Endodermal cell (in vitro differentiated cells): ENCODE results near the gene LRMDA. TPM values are rescaled to one million over a fixed set of nuclear protein-coding genes. Genes with fewer than 3 reads are reported as not detected.

ENCODE experiments used
- DNase-seq: peaks from one replicate; pipeline ENCODE4 v3.0.0-alpha.2; 2017
- H3K27ac ChIP-seq: 2 replicates; pipeline ENCODE4 v1.5.1; 2013; ENCODE audit warnings: mild to moderate bottlenecking, low read depth, low read length, moderate library complexity
- H3K27me3 ChIP-seq: 2 replicates; pipeline ENCODE4 v1.6.1; 2013; ENCODE audit warnings: mild to moderate bottlenecking, low read length, moderate library complexity; ENCODE audit not compliant: insufficient read depth, control insufficient read depth, poor library complexity, severe bottlenecking
- H3K36me3 ChIP-seq: 2 replicates; pipeline ENCODE4 v1.7.0; 2013; ENCODE audit warnings: mild to moderate bottlenecking, low read length, moderate library complexity; ENCODE audit not compliant: control insufficient read depth, insufficient read depth
- H3K4me1 ChIP-seq: one replicate; pipeline ENCODE4 v1.7.0; 2013; ENCODE audit warnings: low read length; ENCODE audit not compliant: control insufficient read depth, insufficient read depth
- H3K4me3 ChIP-seq: 2 replicates; pipeline ENCODE4 v1.5.1; 2013; ENCODE audit warnings: mild to moderate bottlenecking, low read length, moderate library complexity
- H3K9ac ChIP-seq: 2 replicates; pipeline ENCODE4 v1.6.1; 2013; ENCODE audit warnings: mild to moderate bottlenecking, low read length, moderate library complexity; ENCODE audit not compliant: poor library complexity, severe bottlenecking; ENCODE audit errors: extremely low read depth
- H3K9me3 ChIP-seq: 2 replicates; pipeline ENCODE4 v1.6.1; 2013; ENCODE audit warnings: mild to moderate bottlenecking, low read length, moderate library complexity; ENCODE audit not compliant: control insufficient read depth
- H3K27ac Mint-ChIP-seq: 2 replicates; pipeline ENCODE4 v1.8.0; 2020; ENCODE audit warnings: mixed read lengths
- H3K27me3 Mint-ChIP-seq: 2 replicates; pipeline ENCODE4 v1.8.0; 2021; ENCODE audit warnings: mild to moderate bottlenecking, mixed read lengths; ENCODE audit not compliant: insufficient read depth
- H3K36me3 Mint-ChIP-seq: 2 replicates; pipeline ENCODE4 v1.8.0; 2020; ENCODE audit warnings: low read depth, mixed read lengths
- H3K4me1 Mint-ChIP-seq: 2 replicates; pipeline ENCODE4 v1.8.0; 2020; ENCODE audit warnings: mixed read lengths
- H3K4me3 Mint-ChIP-seq: 2 replicates; pipeline ENCODE4 v1.8.0; 2020; ENCODE audit warnings: mild to moderate bottlenecking, moderate library complexity, mixed read lengths
- H3K9me3 Mint-ChIP-seq: 2 replicates; pipeline ENCODE4 v1.8.0; 2020; ENCODE audit warnings: mild to moderate bottlenecking, mixed read lengths
- WGBS, 2 experiments: methylation state at CpG; one replicate each; pipeline versions ENCODE4 v1.1.5 to v1.1.7; 2013; ENCODE audit warnings: missing lambda C conversion rate in 2 of 2, mixed read lengths in 1 of 2; ENCODE audit not compliant: insufficient coverage in 1 of 2, insufficient read length in 1 of 2; 5-methylcytosine and 5-hydroxymethylcytosine counted together
- total RNA-seq, 2 donors: library from RNA; stranded (reverse); fragmentation: NEBNext Ultra II Directional in 1 of 2; extraction: Animal tissue kit (Norgen Biotek cat#: 25700) in 1 of 2; gene quantifications; 2 replicates in 1 of 2; 3 replicates in 1 of 2; pipeline ENCODE4 v1.2.1, GENCODE V29; 2021
- TF ChIP-seq, protein P1 (sequence below): fragments of 200-600 bp; sonication (generic); conservative IDR thresholded peaks from 2 replicates; pipeline ENCODE4 v1.5.0; 2021; ENCODE audit warnings: antibody characterized with exemption, mild to moderate bottlenecking

The LRMDA gene
- total RNA-seq, 2 donors from 2014 or later: 1.7 to 5.1 TPM

DNA sequence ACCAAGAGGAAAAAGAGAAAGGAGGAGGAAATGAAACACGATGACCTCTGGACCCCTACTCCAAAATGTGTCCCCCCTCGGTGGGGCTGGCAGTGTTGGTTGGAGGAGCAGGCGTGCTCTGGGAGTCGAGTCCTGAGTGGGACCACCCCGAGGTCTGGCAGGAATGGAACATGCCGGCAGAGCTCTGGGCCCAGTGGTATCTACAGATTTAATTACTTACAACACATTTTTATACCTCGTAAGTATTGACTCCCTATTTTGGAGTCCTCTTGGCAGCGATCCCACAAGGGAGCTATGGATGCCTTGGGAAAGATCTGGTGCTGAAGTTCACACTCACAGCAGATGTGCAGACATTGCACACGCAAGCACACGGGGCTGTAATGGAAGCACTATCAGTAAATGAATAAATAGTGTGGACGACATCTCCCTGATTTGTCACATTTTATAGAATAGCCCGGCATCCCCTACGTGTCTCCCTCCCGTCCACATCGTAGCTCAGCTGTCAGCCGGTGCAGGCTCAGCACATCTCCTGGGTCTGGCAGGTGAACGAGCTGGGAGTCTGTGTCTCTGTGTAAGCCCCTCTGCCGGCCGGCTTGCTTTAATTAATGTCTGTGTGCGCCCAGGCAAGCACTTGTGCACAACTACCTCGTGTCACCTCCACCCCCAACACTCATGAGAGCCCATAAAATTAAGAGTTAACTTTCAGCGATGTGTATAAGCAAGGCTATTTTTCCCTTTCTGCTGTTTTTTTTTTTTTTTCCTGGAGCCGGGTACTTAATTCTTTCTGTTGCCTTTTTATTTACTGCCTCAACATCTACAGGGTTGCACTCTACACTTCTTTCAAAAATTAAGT, 603.2 kb downstream of the LRMDA start:
- Histone ChIP-seq H3K4me3 (no peak overlapping the region), H3K36me3 (no peaks in the 10 kb centered on the region), H3K27me3 (no peaks in the 10 kb centered on the region), H3K27ac (peak overlapping the region; percentile 92), H3K4me1 (no peaks in the 10 kb centered on the region), H3K9me3 (peaks cover 17% of the 10 kb centered on the region), H3K9ac (no peak overlapping the region)
- Mint-ChIP-seq H3K36me3 (no peaks in the 10 kb centered on the region), H3K9me3 (peaks cover 11% of the 10 kb centered on the region), H3K4me3 (no peak overlapping the region), H3K27ac (no peak overlapping the region), H3K4me1 (no peaks in the 10 kb centered on the region), H3K27me3 (no peaks in the 10 kb centered on the region)
- TF ChIP-seq, protein P1, sequence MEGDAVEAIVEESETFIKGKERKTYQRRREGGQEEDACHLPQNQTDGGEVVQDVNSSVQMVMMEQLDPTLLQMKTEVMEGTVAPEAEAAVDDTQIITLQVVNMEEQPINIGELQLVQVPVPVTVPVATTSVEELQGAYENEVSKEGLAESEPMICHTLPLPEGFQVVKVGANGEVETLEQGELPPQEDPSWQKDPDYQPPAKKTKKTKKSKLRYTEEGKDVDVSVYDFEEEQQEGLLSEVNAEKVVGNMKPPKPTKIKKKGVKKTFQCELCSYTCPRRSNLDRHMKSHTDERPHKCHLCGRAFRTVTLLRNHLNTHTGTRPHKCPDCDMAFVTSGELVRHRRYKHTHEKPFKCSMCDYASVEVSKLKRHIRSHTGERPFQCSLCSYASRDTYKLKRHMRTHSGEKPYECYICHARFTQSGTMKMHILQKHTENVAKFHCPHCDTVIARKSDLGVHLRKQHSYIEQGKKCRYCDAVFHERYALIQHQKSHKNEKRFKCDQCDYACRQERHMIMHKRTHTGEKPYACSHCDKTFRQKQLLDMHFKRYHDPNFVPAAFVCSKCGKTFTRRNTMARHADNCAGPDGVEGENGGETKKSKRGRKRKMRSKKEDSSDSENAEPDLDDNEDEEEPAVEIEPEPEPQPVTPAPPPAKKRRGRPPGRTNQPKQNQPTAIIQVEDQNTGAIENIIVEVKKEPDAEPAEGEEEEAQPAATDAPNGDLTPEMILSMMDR: no peak
- 70 to 90% methylated on average over 15 to 23 of the region's 23 CpGs for WGBS, 2 experiments
- DNase-seq: no peak

DNA sequence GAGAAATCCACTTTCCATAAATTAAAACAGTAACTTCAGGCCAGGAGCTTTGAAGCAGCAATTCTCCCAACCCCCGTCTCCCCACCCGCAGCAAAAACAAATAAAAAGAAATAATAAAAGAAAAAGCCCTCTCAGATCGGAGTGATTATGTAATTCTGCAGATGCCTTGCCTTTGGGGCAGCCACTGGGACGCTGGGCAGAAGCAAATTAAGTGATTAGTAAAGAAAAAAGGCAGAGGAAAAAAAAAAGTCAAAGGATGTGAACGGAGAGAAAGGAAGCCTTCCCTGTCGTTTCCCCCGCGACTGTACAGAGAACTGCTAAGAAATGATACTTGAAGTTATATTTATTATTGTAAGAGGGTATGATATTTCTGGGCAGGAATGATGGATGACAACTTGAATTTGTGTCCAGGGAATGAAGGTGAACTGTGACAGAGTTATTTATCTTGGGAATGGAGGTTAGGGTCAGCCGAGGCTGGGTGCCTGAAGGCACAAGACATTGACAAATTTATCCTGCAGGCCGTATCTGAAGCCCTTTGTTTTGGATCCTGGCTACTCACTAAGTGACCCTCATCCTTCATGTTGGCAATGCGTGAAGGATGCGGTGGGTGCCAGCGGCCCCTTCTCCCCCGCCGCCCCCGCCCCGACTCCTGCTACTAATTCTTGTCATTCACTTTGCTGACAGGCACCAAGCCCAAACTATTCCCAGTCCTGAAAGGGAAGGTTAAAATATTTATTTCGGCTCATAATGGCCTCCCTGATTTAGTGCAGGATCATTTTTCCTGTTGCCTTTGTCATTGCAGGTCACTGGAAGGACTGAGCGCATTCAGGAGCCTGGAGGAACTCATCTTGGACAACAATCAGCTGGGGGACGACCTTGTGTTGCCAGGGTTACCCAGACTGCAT, 604.0 kb downstream of the LRMDA start:
- Mint-ChIP-seq H3K4me3 (no peak overlapping the region), H3K27me3 (no peaks in the 10 kb centered on the region), H3K9me3 (peaks cover 17% of the 10 kb centered on the region), H3K36me3 (no peaks in the 10 kb centered on the region), H3K4me1 (no peaks in the 10 kb centered on the region), H3K27ac (no peak overlapping the region)
- Histone ChIP-seq H3K4me1 (no peaks in the 10 kb centered on the region), H3K27me3 (no peaks in the 10 kb centered on the region), H3K9ac (no peak overlapping the region), H3K9me3 (peaks cover 17% of the 10 kb centered on the region), H3K4me3 (no peak overlapping the region), H3K27ac (peak overlapping the region; percentile 92), H3K36me3 (no peaks in the 10 kb centered on the region)
- WGBS, 2 experiments: 62 to 81% methylated on average over 11 to 20 of the region's 20 CpGs
- TF ChIP-seq, protein P1: no peak
- DNase-seq: no peak

- Histone ChIP-seq H3K9ac (no peak overlapping the region), H3K4me3 (no peak overlapping the region), H3K36me3 (no peaks in the 10 kb centered on the region), H3K4me1 (no peaks in the 10 kb centered on the region), H3K27me3 (no peaks in the 10 kb centered on the region), H3K27ac (peak overlapping the region; percentile 92), H3K9me3 (peaks cover 17% of the 10 kb centered on the region)
- TF ChIP-seq, protein P1: peak; percentile 92
- H3K9me3 Mint-ChIP-seq: peaks cover 21% of the 10 kb centered on the region
- no peaks in the 10 kb centered on the region for H3K27me3 Mint-ChIP-seq
- no peak overlapping the region for H3K4me3 Mint-ChIP-seq
- WGBS, 2 experiments: 32 to 53% methylated on average over 4 to 18 of the region's 18 CpGs
- no peaks in the 10 kb centered on the region for H3K36me3 Mint-ChIP-seq
- no peaks in the 10 kb centered on the region for H3K4me1 Mint-ChIP-seq
- DNase-seq: peak; percentile 92
- H3K27ac Mint-ChIP-seq: no peak overlapping the region
Observed at GRCh38 chr10:76036111-76036940, 604.9 kb downstream of the LRMDA start.
